ENCODE results near the gene TFF1. TPM values are rescaled to one million over a fixed set of nuclear protein-coding genes. Genes with fewer than 3 reads are reported as not detected.

TFF1 gene
- total RNA-seq, 2 experiments from 2014 or later: 1.1 TPM; not detected in 1

DNA sequence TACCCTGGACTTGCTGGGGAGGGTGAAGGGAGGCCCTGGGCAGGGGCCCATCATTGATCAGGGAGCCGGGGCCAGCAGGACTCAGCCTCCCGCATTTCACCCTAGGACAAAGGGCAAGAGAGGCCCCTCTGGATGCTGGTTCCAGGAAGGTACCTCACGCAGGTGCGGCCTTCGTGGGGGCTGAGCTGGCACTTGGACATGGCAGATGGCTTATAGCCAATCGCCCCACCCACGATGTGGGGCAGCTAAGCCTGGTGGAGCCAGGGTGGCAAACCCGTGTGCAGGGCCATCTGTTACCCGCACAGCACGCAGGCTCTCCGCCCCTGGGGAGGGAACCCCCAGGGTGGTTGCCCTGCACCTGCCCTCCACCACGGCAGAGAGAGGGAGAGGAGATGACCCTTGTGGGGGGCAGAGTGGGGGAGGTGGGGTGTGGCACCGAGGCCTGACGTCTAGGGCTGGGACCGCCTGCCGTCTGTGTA lies 53.7 kb downstream of the TFF1 start:
- ChIA-PET POLR2A (no interaction called here), CTCF (interaction anchor here (1.2 to 4.5 kb wide), 2 partner anchors 17 to 25 kb away, joined by 3 to 47 read pairs; no protein-coding TSS in a partner anchor)
- DNase-seq (no peak), ATAC-seq (no peak)
- H3K27ac Mint-ChIP-seq: no peak overlapping the region
- no peaks in the 10 kb centered on the region for H3K36me3 Mint-ChIP-seq (ENCODE audit: low read depth)
- no peaks in the 10 kb centered on the region for H3K27me3 Mint-ChIP-seq
- TF ChIP-seq, protein P1, sequence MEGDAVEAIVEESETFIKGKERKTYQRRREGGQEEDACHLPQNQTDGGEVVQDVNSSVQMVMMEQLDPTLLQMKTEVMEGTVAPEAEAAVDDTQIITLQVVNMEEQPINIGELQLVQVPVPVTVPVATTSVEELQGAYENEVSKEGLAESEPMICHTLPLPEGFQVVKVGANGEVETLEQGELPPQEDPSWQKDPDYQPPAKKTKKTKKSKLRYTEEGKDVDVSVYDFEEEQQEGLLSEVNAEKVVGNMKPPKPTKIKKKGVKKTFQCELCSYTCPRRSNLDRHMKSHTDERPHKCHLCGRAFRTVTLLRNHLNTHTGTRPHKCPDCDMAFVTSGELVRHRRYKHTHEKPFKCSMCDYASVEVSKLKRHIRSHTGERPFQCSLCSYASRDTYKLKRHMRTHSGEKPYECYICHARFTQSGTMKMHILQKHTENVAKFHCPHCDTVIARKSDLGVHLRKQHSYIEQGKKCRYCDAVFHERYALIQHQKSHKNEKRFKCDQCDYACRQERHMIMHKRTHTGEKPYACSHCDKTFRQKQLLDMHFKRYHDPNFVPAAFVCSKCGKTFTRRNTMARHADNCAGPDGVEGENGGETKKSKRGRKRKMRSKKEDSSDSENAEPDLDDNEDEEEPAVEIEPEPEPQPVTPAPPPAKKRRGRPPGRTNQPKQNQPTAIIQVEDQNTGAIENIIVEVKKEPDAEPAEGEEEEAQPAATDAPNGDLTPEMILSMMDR (IDR thresholded peaks at IDR 0.05): no peak
- no peak overlapping the region for H3K4me3 Mint-ChIP-seq
- intact Hi-C loops (cut with micrococcal nuclease): no loop called here
- no peaks in the 10 kb centered on the region for H3K4me1 Mint-ChIP-seq (ENCODE audit: low read depth)
- no peaks in the 10 kb centered on the region for H3K9me3 Mint-ChIP-seq

Other genes starting within 250 kb of the TFF1 start
- gene ABCG1, start 147.4 kb downstream of the TFF1 start, total RNA-seq: 10 to 100 TPM; 12.1 to 12.7 TPM
- not detected for gene TFF3, start 51.1 kb downstream of the TFF1 start, total RNA-seq
- gene TFF2, start 15.5 kb downstream of the TFF1 start, total RNA-seq: not detected
- gene TMPRSS3, start 29.5 kb upstream of the TFF1 start, total RNA-seq: 100 to 1,000 TPM; 123 to 134 TPM
- gene UBASH3A, start 37.4 kb upstream of the TFF1 start, total RNA-seq: 10 to 100 TPM; 48.7 to 52.9 TPM
- gene RSPH1, start 129.7 kb upstream of the TFF1 start, total RNA-seq: not detected
- 10 to 100 TPM; 12.8 to 14.9 TPM for gene SLC37A1, start 147.3 kb upstream of the TFF1 start, total RNA-seq